Coronary artery (tissue), 2 donors: Measurements from ENCODE around the gene CNKSR3.

Source experiments
- DNase-seq: peaks from one replicate; pipeline ENCODE4 v3.0.0-alpha.2; 2017; ENCODE audit warnings: low spot score
- H3K27ac ChIP-seq, 2 donors: fragments of 200-600 bp; sonication (generic); one replicate each; pipeline ENCODE4 v1.5.1; 2016 to 2019
- H3K4me3 ChIP-seq: fragments of 200-600 bp; sonication (generic); 2 replicates; pipeline ENCODE4 v1.5.1; 2016; ENCODE audit warnings: mild to moderate bottlenecking, moderate library complexity
- CTCF ChIP-seq: fragments of 200-600 bp; sonication (generic); IDR thresholded peaks from one replicate; pipeline ENCODE4 v1.5.1; 2019; ENCODE audit warnings: antibody characterized with exemption

The CNKSR3 gene

GRCh38 chr6:154537511-154538325 lies 27.2 kb upstream of the CNKSR3 start:
- no peak for DNase-seq
- TF ChIP-seq CTCF, result no peak
- Histone ChIP-seq H3K4me3 (no peak overlapping the region), H3K27ac (no peak overlapping the region)

DNA sequence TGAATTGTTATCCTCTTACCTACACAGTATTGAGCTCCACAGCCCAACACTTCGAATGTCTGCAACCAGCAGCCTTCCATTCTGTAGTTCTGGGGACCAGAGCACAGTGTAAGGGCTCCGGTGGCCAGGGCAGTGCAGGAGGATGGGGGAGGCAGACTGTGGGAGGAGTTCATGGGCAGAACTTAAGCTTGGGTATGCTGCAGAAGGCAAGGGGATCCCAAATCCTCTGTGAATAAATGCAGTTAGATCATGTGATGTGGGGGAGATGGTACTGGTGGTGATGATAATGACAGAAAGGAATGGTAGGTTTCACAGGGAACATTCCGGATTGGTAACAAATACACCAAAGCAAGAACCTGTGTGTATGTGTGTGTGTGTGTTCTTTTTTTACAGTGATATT lies 26.5 kb upstream of the CNKSR3 start:
- Histone ChIP-seq H3K4me3 (no peak overlapping the region), H3K27ac (no peak overlapping the region)
- no peak for TF ChIP-seq CTCF
- DNase-seq, result no peak

- H3K4me3 ChIP-seq, result no peak overlapping the region
- TF ChIP-seq CTCF, result no peak
- no peak overlapping the region for H3K27ac ChIP-seq
- no peak for DNase-seq
Measured at GRCh38 chr6:154536255-154536654, 25.8 kb upstream of the CNKSR3 start.

DNA sequence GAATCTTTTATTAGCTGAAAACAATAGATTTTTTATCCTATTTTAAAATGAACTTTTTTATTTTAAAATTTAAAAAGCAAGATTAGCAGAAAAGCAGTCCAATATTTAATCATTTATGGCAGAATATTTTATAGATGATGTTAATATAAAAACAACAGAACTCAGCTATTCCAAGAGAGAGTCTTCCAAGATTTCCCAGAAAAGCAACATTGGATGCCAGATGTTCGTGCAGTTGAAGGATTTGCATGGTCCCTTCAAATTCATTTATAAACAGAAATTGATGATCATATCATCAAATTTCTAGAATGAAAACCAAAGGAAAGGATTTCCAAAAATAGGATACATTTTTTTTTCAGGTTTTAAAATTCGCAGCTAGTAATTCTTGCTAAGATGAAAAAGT lies 25.4 kb upstream of the CNKSR3 start:
- TF ChIP-seq CTCF, result no peak
- Histone ChIP-seq H3K4me3 (no peak overlapping the region), H3K27ac (no peak overlapping the region)
- no peak for DNase-seq

DNA sequence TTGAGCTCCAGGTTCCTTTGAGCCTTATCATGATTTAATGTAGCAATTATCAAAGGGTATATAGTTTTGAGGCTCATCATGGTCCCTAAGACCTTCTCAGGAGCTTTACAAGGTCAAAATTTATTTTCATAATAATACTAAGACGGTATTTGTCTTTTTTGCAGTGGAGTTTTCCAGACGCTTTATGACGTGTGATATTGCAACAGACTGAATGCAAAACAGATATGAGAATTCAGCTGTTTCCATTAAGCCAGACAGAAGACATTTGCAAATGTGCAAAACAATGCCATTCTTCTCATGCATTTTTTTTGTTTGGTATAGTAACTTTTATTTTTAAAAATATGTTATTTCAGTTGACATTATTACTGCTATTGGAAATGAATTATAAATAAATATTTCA lies 24.7 kb upstream of the CNKSR3 start:
- DNase-seq, result no peak
- no peak for TF ChIP-seq CTCF
- Histone ChIP-seq H3K27ac (no peak overlapping the region), H3K4me3 (no peak overlapping the region)

DNA sequence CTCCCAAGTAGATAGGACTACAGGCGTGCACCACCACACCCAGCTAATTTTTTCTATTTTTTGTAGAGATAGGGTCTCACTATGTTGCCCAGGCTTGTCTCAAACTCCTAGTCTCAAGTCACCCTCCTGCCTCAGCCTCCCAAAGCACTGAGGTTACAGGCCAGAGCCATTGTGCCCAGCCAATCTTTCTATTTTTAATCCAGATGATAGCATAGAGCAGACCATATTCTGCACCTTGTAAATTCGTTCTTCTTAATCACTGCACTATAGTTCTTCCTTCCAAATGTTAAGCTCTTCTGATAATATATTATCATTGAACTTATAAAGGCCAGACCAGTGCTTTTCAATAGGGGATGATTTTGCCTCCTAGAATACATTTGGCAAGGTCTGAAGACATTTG lies 24.0 kb upstream of the CNKSR3 start:
- Histone ChIP-seq H3K27ac (no peak overlapping the region), H3K4me3 (no peak overlapping the region)
- no peak for DNase-seq
- TF ChIP-seq CTCF, result no peak

- no peak overlapping the region for H3K27ac ChIP-seq
- DNase-seq, result no peak
- no peak for TF ChIP-seq CTCF
- no peak overlapping the region for H3K4me3 ChIP-seq
Measured at GRCh38 chr6:154532426-154532825, 21.9 kb upstream of the CNKSR3 start.
